Measurements from ENCODE around the gene ALG14.

DNA sequence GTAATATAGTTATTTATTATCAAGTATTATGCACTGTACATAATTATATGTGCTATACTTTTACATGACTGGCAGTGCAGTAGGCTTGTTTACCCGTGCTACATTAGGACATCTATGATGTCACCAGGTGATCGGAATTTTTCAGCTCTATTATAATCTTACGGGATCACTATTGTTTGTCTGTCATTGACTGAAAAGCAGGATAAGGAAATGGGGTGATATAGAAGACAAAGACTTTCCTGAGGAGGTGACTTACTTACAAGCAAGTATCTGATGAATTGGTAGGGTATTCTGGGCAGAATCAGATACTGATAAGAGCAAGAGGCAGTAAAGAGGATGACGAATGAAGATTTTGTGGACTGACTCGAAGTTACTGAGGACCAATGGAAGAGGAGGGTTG, 80.6 kb downstream of the ALG14 start:
- TF ChIP-seq, protein P1, sequence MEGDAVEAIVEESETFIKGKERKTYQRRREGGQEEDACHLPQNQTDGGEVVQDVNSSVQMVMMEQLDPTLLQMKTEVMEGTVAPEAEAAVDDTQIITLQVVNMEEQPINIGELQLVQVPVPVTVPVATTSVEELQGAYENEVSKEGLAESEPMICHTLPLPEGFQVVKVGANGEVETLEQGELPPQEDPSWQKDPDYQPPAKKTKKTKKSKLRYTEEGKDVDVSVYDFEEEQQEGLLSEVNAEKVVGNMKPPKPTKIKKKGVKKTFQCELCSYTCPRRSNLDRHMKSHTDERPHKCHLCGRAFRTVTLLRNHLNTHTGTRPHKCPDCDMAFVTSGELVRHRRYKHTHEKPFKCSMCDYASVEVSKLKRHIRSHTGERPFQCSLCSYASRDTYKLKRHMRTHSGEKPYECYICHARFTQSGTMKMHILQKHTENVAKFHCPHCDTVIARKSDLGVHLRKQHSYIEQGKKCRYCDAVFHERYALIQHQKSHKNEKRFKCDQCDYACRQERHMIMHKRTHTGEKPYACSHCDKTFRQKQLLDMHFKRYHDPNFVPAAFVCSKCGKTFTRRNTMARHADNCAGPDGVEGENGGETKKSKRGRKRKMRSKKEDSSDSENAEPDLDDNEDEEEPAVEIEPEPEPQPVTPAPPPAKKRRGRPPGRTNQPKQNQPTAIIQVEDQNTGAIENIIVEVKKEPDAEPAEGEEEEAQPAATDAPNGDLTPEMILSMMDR (IDR thresholded peaks at IDR 0.05; ENCODE audit: insufficient read depth, low read length, poor library complexity, severe bottlenecking), result no peak
- no peak for TF ChIP-seq EZH2phosphoT487 (conservative IDR thresholded peaks at IDR 0.05; ENCODE audit: low read length)
